ENCODE results near the gene TMX3.

GRCh38 chr18:68714366-68714711 lies 569 bp downstream of the TMX3 start:
- TF ChIP-seq CTCF (IDR thresholded peaks at IDR 0.05), result no peak
- TF ChIP-seq POLR2A (IDR thresholded peaks at IDR 0.05), result no peak

Data from thyroid gland (tissue), 4 donors.